Measurements from ENCODE around the gene PPP1R13B. TPM values are rescaled to one million over a fixed set of nuclear protein-coding genes. Genes with fewer than 3 reads are reported as not detected.

PPP1R13B gene
- total and polyA plus RNA-seq, 4 donors, result 2.3 to 44.0 (median 15.8) TPM

- H3K27me3 ChIP-seq (ENCODE audit: control insufficient read depth in 1 of 2, insufficient read depth in 2 of 2, low read length in 1 of 2), result no peaks in the 10 kb centered on the region
- ATAC-seq (ENCODE audit: low FRiP score) (no peak), DNase-seq (peak in 1 of 2 donors; percentile 26)
- no peak overlapping the region for H3K4me3 ChIP-seq (ENCODE audit: low read length in 2 of 2)
- intact Hi-C loops (cut with DNase I), result no loop called here
- 89 to 91% methylated on average over 8 to 10 of the region's 10 CpGs for WGBS, 2 donors
- H3K36me3 ChIP-seq (ENCODE audit: control insufficient read depth in 1 of 2, insufficient read depth in 2 of 2, low read length in 1 of 2), result no peaks in the 10 kb centered on the region
- H3K4me1 ChIP-seq (ENCODE audit: control insufficient read depth in 1 of 2, insufficient read depth in 2 of 2, low read length in 2 of 2), result no peaks in the 10 kb centered on the region
- H3K9me3 ChIP-seq (ENCODE audit: control insufficient read depth, low read length), result no peaks in the 10 kb centered on the region
- no peak overlapping the region for H3K27ac ChIP-seq (ENCODE audit: low read depth in 1 of 2, low read length in 2 of 2)
Observed at GRCh38 chr14:103867020-103867419, 19.6 kb upstream of the PPP1R13B start.

- H3K9me3 ChIP-seq (ENCODE audit: control insufficient read depth, low read length), result no peaks in the 10 kb centered on the region
- 60 to 62% methylated on average over 6 of the region's 6 CpGs for WGBS, 2 donors
- no peaks in the 10 kb centered on the region for H3K4me1 ChIP-seq (ENCODE audit: control insufficient read depth in 1 of 2, insufficient read depth in 2 of 2, low read length in 2 of 2)
- no peak overlapping the region for H3K4me3 ChIP-seq (ENCODE audit: low read length in 2 of 2)
- H3K36me3 ChIP-seq (ENCODE audit: control insufficient read depth in 1 of 2, insufficient read depth in 2 of 2, low read length in 1 of 2), result no peaks in the 10 kb centered on the region
- intact Hi-C loops (cut with DNase I), result no loop called here
- no peak for ATAC-seq (ENCODE audit: low FRiP score)
- DNase-seq, result peak in 1 of 2 donors; percentile 6
- no peak overlapping the region for H3K27ac ChIP-seq (ENCODE audit: low read depth in 1 of 2, low read length in 2 of 2)
- no peaks in the 10 kb centered on the region for H3K27me3 ChIP-seq (ENCODE audit: control insufficient read depth in 1 of 2, insufficient read depth in 2 of 2, low read length in 1 of 2)
Observed at GRCh38 chr14:103863245-103863644, 15.9 kb upstream of the PPP1R13B start.

- Histone ChIP-seq H3K9me3 (ENCODE audit: control insufficient read depth, low read length) (no peaks in the 10 kb centered on the region), H3K4me1 (ENCODE audit: control insufficient read depth in 1 of 2, insufficient read depth in 2 of 2, low read length in 2 of 2) (no peaks in the 10 kb centered on the region), H3K36me3 (ENCODE audit: control insufficient read depth in 1 of 2, insufficient read depth in 2 of 2, low read length in 1 of 2) (no peaks in the 10 kb centered on the region), H3K27ac (ENCODE audit: low read depth in 1 of 2, low read length in 2 of 2) (no peak overlapping the region), H3K27me3 (ENCODE audit: control insufficient read depth in 1 of 2, insufficient read depth in 2 of 2, low read length in 1 of 2) (no peaks in the 10 kb centered on the region), H3K4me3 (ENCODE audit: low read length in 2 of 2) (no peak overlapping the region)
- intact Hi-C loops (cut with DNase I), result no loop called here
- no peak for DNase-seq
- no peak for ATAC-seq (ENCODE audit: low FRiP score)
- 79 to 81% methylated on average over 7 of the region's 7 CpGs for WGBS, 2 donors
Observed at GRCh38 chr14:103862393-103862782, 15.0 kb upstream of the PPP1R13B start.

- Histone ChIP-seq H3K4me1 (ENCODE audit: control insufficient read depth in 1 of 2, insufficient read depth in 2 of 2, low read length in 2 of 2) (no peaks in the 10 kb centered on the region), H3K27ac (ENCODE audit: low read depth in 1 of 2, low read length in 2 of 2) (no peak overlapping the region), H3K36me3 (ENCODE audit: control insufficient read depth in 1 of 2, insufficient read depth in 2 of 2, low read length in 1 of 2) (no peaks in the 10 kb centered on the region), H3K9me3 (ENCODE audit: control insufficient read depth, low read length) (no peaks in the 10 kb centered on the region), H3K27me3 (ENCODE audit: control insufficient read depth in 1 of 2, insufficient read depth in 2 of 2, low read length in 1 of 2) (no peaks in the 10 kb centered on the region), H3K4me3 (ENCODE audit: low read length in 2 of 2) (no peak overlapping the region)
- no peak for ATAC-seq (ENCODE audit: low FRiP score)
- WGBS, 2 donors, result 80 to 81% methylated on average over 14 of the region's 14 CpGs
- intact Hi-C loops (cut with DNase I), result no loop called here
- peak in 1 of 2 donors; percentile 63 for DNase-seq
Observed at GRCh38 chr14:103861413-103862392, 14.3 kb upstream of the PPP1R13B start.

- Histone ChIP-seq H3K9me3 (ENCODE audit: control insufficient read depth, low read length) (no peaks in the 10 kb centered on the region), H3K4me1 (ENCODE audit: control insufficient read depth in 1 of 2, insufficient read depth in 2 of 2, low read length in 2 of 2) (no peaks in the 10 kb centered on the region), H3K4me3 (ENCODE audit: low read length in 2 of 2) (no peak overlapping the region), H3K27me3 (ENCODE audit: control insufficient read depth in 1 of 2, insufficient read depth in 2 of 2, low read length in 1 of 2) (no peaks in the 10 kb centered on the region), H3K36me3 (ENCODE audit: control insufficient read depth in 1 of 2, insufficient read depth in 2 of 2, low read length in 1 of 2) (no peaks in the 10 kb centered on the region), H3K27ac (ENCODE audit: low read depth in 1 of 2, low read length in 2 of 2) (no peak overlapping the region)
- WGBS, 2 donors, result 82 to 85% methylated on average over 17 to 18 of the region's 18 CpGs
- intact Hi-C loops (cut with DNase I), result no loop called here
- peak in 1 of 2 donors; percentile 54 for DNase-seq
- ATAC-seq (ENCODE audit: low FRiP score), result no peak
Observed at GRCh38 chr14:103859416-103860202, 12.2 kb upstream of the PPP1R13B start.

GRCh38 chr14:103858063-103858781 is 10.8 kb upstream of the PPP1R13B start:
- intact Hi-C loops (cut with DNase I), result no loop called here
- H3K4me3 ChIP-seq (ENCODE audit: low read length in 2 of 2), result no peak overlapping the region
- no peaks in the 10 kb centered on the region for H3K9me3 ChIP-seq (ENCODE audit: control insufficient read depth, low read length)
- ATAC-seq (ENCODE audit: low FRiP score) (no peak), DNase-seq (peak in 1 of 2 donors; percentile 51)
- H3K36me3 ChIP-seq (ENCODE audit: control insufficient read depth in 1 of 2, insufficient read depth in 2 of 2, low read length in 1 of 2), result no peaks in the 10 kb centered on the region
- WGBS, 2 donors, result 79 to 82% methylated on average over 11 to 13 of the region's 13 CpGs
- H3K4me1 ChIP-seq (ENCODE audit: control insufficient read depth in 1 of 2, insufficient read depth in 2 of 2, low read length in 2 of 2), result no peaks in the 10 kb centered on the region
- no peaks in the 10 kb centered on the region for H3K27me3 ChIP-seq (ENCODE audit: control insufficient read depth in 1 of 2, insufficient read depth in 2 of 2, low read length in 1 of 2)
- no peak overlapping the region for H3K27ac ChIP-seq (ENCODE audit: low read depth in 1 of 2, low read length in 2 of 2)

- no peaks in the 10 kb centered on the region for H3K27me3 ChIP-seq (ENCODE audit: control insufficient read depth in 1 of 2, insufficient read depth in 2 of 2, low read length in 1 of 2)
- H3K4me3 ChIP-seq (ENCODE audit: low read length in 2 of 2), result no peak overlapping the region
- intact Hi-C loops (cut with DNase I), result no loop called here
- 80 to 90% methylated on average over 6 of the region's 6 CpGs for WGBS, 2 donors
- no peak overlapping the region for H3K27ac ChIP-seq (ENCODE audit: low read depth in 1 of 2, low read length in 2 of 2)
- H3K36me3 ChIP-seq (ENCODE audit: control insufficient read depth in 1 of 2, insufficient read depth in 2 of 2, low read length in 1 of 2), result no peaks in the 10 kb centered on the region
- DNase-seq (no peak), ATAC-seq (ENCODE audit: low FRiP score) (no peak)
- no peaks in the 10 kb centered on the region for H3K4me1 ChIP-seq (ENCODE audit: control insufficient read depth in 1 of 2, insufficient read depth in 2 of 2, low read length in 2 of 2)
- H3K9me3 ChIP-seq (ENCODE audit: control insufficient read depth, low read length), result no peaks in the 10 kb centered on the region
Observed at GRCh38 chr14:103857256-103857655, 9.9 kb upstream of the PPP1R13B start.

GRCh38 chr14:103856607-103857006 is 9.2 kb upstream of the PPP1R13B start:
- Histone ChIP-seq H3K4me3 (ENCODE audit: low read length in 2 of 2) (no peak overlapping the region), H3K4me1 (ENCODE audit: control insufficient read depth in 1 of 2, insufficient read depth in 2 of 2, low read length in 2 of 2) (no peaks in the 10 kb centered on the region), H3K9me3 (ENCODE audit: control insufficient read depth, low read length) (no peaks in the 10 kb centered on the region), H3K27ac (ENCODE audit: low read depth in 1 of 2, low read length in 2 of 2) (no peak overlapping the region), H3K27me3 (ENCODE audit: control insufficient read depth in 1 of 2, insufficient read depth in 2 of 2, low read length in 1 of 2) (no peaks in the 10 kb centered on the region), H3K36me3 (ENCODE audit: control insufficient read depth in 1 of 2, insufficient read depth in 2 of 2, low read length in 1 of 2) (no peaks in the 10 kb centered on the region)
- 73 to 80% methylated on average over 7 of the region's 7 CpGs for WGBS, 2 donors
- DNase-seq, result no peak
- ATAC-seq (ENCODE audit: low FRiP score), result no peak
- intact Hi-C loops (cut with DNase I), result no loop called here
